ENCODE data around the gene FAM180B. TPM values are rescaled to one million over a fixed set of nuclear protein-coding genes. Genes with fewer than 3 reads are reported as not detected.
"Not testable (repeated sequence)": the region's sequence is repeated elsewhere in the genome, so short reads cannot be mapped to it uniquely, and the experiment has no call there.

Gene FAM180B
- total RNA-seq, 2 donors from 2014 or later, result 0.66 TPM; not detected in 1

- no peak for DNase-seq
- WGBS, 2 donors, result 80 to 84% methylated on average over 2 of the region's 2 CpGs
- H3K4me3 ChIP-seq, result no peak overlapping the region
- intact Hi-C loops (cut with DNase I), result no loop called here
- ATAC-seq, result no peak
- TF ChIP-seq POLR2A (IDR thresholded peaks at IDR 0.05) (no peak), CTCF (IDR thresholded peaks at IDR 0.05) (no peak)
- no peaks in the 10 kb centered on the region for H3K36me3 ChIP-seq (replicated peaks in 1 of 2; ENCODE audit: insufficient read depth in 1 of 2, low read depth in 2 of 2)
- no peak overlapping the region for H3K27ac ChIP-seq
- H3K4me1 ChIP-seq, result peaks cover 44% of the 10 kb centered on the region
- H3K27me3 ChIP-seq, result no peaks in the 10 kb centered on the region
- no peaks in the 10 kb centered on the region for H3K9me3 ChIP-seq
These were observed 45.4 kb upstream of the FAM180B start for GRCh38 chr11:47541070-47541469.

GRCh38 chr11:47545298-47545697 is 41.2 kb upstream of the FAM180B start:
- Histone ChIP-seq H3K36me3 (replicated peaks in 1 of 2; ENCODE audit: insufficient read depth in 1 of 2, low read depth in 2 of 2) (no peaks in the 10 kb centered on the region), H3K27me3 (no peaks in the 10 kb centered on the region), H3K9me3 (no peaks in the 10 kb centered on the region), H3K27ac (no peak overlapping the region), H3K4me1 (peaks cover 42% of the 10 kb centered on the region), H3K4me3 (no peak overlapping the region)
- DNase-seq (no peak), ATAC-seq (no peak)
- TF ChIP-seq POLR2A (IDR thresholded peaks at IDR 0.05), result no peak
- no peak for TF ChIP-seq CTCF (IDR thresholded peaks at IDR 0.05)
- WGBS, 2 donors, result 94 to 97% methylated on average over 6 of the region's 6 CpGs
- intact Hi-C loops (cut with DNase I), result no loop called here

- DNase-seq; H3K27ac ChIP-seq; H3K27me3 ChIP-seq; ATAC-seq; H3K4me3 ChIP-seq; H3K36me3 ChIP-seq (replicated peaks in 1 of 2; ENCODE audit: insufficient read depth in 1 of 2, low read depth in 2 of 2); intact Hi-C loops (cut with DNase I); H3K9me3 ChIP-seq: not testable (repeated sequence)
- peaks cover 42% of the 10 kb centered on the region for H3K4me1 ChIP-seq
- WGBS, 2 donors, result 80 to 84% methylated on average over 7 of the region's 7 CpGs
These were observed 40.2 kb upstream of the FAM180B start for GRCh38 chr11:47546274-47546673.

GRCh38 chr11:47550288-47551047 is 36.0 kb upstream of the FAM180B start:
- no peaks in the 10 kb centered on the region for H3K9me3 ChIP-seq
- H3K27ac ChIP-seq, result peak overlapping the region in 2 of 4 donors; percentile 84 to 88
- H3K27me3 ChIP-seq, result no peaks in the 10 kb centered on the region
- WGBS, 2 donors, result 71 to 76% methylated on average over 10 of the region's 10 CpGs
- ATAC-seq, result no peak
- no peak overlapping the region for H3K4me3 ChIP-seq
- TF ChIP-seq CTCF (IDR thresholded peaks at IDR 0.05) (no peak), POLR2A (IDR thresholded peaks at IDR 0.05) (no peak)
- H3K36me3 ChIP-seq (replicated peaks in 1 of 2; ENCODE audit: insufficient read depth in 1 of 2, low read depth in 2 of 2), result no peaks in the 10 kb centered on the region
- DNase-seq, result peak in 1 of 4 donors; percentile 26
- intact Hi-C loops (cut with DNase I), result no loop called here
- H3K4me1 ChIP-seq, result peaks cover 36% of the 10 kb centered on the region

- TF ChIP-seq POLR2A (IDR thresholded peaks at IDR 0.05) (no peak), CTCF (IDR thresholded peaks at IDR 0.05) (peak in 2 of 7 experiments; percentile 15 to 22)
- Histone ChIP-seq H3K4me3 (no peak overlapping the region), H3K27me3 (no peaks in the 10 kb centered on the region), H3K27ac (peak overlapping the region in 2 of 4 donors; percentile 84 to 88), H3K36me3 (replicated peaks in 1 of 2; ENCODE audit: insufficient read depth in 1 of 2, low read depth in 2 of 2) (no peaks in the 10 kb centered on the region), H3K4me1 (peaks cover 36% of the 10 kb centered on the region), H3K9me3 (no peaks in the 10 kb centered on the region)
- no peak for DNase-seq
- no peak for ATAC-seq
- intact Hi-C loops (cut with DNase I), result no loop called here
These were observed 35.4 kb upstream of the FAM180B start for GRCh38 chr11:47551086-47551485.

Measured in body of pancreas (tissue), 4 donors.